Measurements from ENCODE around the gene ZNF277.

GRCh38 chr7:112361154-112361553 lies 154.7 kb downstream of the ZNF277 start:
- no peak for TF ChIP-seq CTCF (IDR thresholded peaks at IDR 0.05)
- no peak for TF ChIP-seq POLR2A (IDR thresholded peaks at IDR 0.05)
- no peak for TF ChIP-seq POLR2AphosphoS5 (IDR thresholded peaks at IDR 0.05)
